HL-60/S4 (cell line): ENCODE measurements around the gene HDAC5.

Experiments used
- in situ Hi-C: fragments of 300-500 bp; cut with MboI; formaldehyde crosslinking; loops from 2 replicates; pipeline ENCODE4 v1.14.3; 2022; ENCODE audit warnings: low sequenced_read_pairs

Gene HDAC5

GRCh38 chr17:44091200-44091997, 32.0 kb downstream of the HDAC5 start:
- in situ Hi-C loops: no loop called here

GRCh38 chr17:44088254-44088653, 35.2 kb downstream of the HDAC5 start:
- in situ Hi-C loops: no loop called here

- in situ Hi-C loops: no loop called here
Measured at GRCh38 chr17:44087319-44087718, 36.1 kb downstream of the HDAC5 start.

GRCh38 chr17:44086364-44087311, 36.8 kb downstream of the HDAC5 start:
- in situ Hi-C loops: no loop called here

GRCh38 chr17:44085908-44086307, 37.5 kb downstream of the HDAC5 start:
- in situ Hi-C loops: no loop called here

GRCh38 chr17:44084921-44085320, 38.5 kb downstream of the HDAC5 start:
- in situ Hi-C loops: no loop called here

- in situ Hi-C loops: no loop called here
Measured at GRCh38 chr17:44084131-44084538, 39.3 kb downstream of the HDAC5 start.

- in situ Hi-C loops: no loop called here
Measured at GRCh38 chr17:44083250-44083849, 40.1 kb downstream of the HDAC5 start.

GRCh38 chr17:44082256-44082927, 41.0 kb downstream of the HDAC5 start:
- in situ Hi-C loops: no loop called here

GRCh38 chr17:44081681-44082080, 41.8 kb downstream of the HDAC5 start:
- in situ Hi-C loops: no loop called here

GRCh38 chr17:44079877-44080821, 43.3 kb downstream of the HDAC5 start:
- in situ Hi-C loops: no loop called here

- in situ Hi-C loops: no loop called here
Measured at GRCh38 chr17:44078412-44078811, 45.0 kb downstream of the HDAC5 start.

- in situ Hi-C loops: no loop called here
Measured at GRCh38 chr17:44077595-44077909, 45.9 kb downstream of the HDAC5 start.

GRCh38 chr17:44076716-44077594, 46.5 kb downstream of the HDAC5 start:
- in situ Hi-C loops: no loop called here

- in situ Hi-C loops: no loop called here
Measured at GRCh38 chr17:44075598-44076293, 47.7 kb downstream of the HDAC5 start.

- in situ Hi-C loops: no loop called here
Measured at GRCh38 chr17:44074911-44075285, 48.5 kb downstream of the HDAC5 start.

- in situ Hi-C loops: no loop called here
Measured at GRCh38 chr17:44074231-44074910, 49.1 kb downstream of the HDAC5 start.

- in situ Hi-C loops: no loop called here
Measured at GRCh38 chr17:44071772-44072171, 51.7 kb downstream of the HDAC5 start.
